Naive thymus-derived CD4-positive, alpha-beta T cell (primary cell): ENCODE measurements around the gene BARX2. TPM values are rescaled to one million over a fixed set of nuclear protein-coding genes. Genes with fewer than 3 reads are reported as not detected.
A peak's percentile ranks its signal among the peaks of the same experiment; 100 is the strongest.
"Not testable (repeated sequence)": the region's sequence is repeated elsewhere in the genome, so short reads cannot be mapped to it uniquely, and the experiment has no call there.

Source experiments
- ATAC-seq: fragments of 150-1000 bp; cut with Tn5 transposase; 2 replicates; pipeline ENCODE4 v1.10.0; 2021; ENCODE audit warnings: mild to moderate bottlenecking, moderate library complexity
- CTCF ChIA-PET: fragments of 350-600 bp; sonication (Branson Sonifier 250); formaldehyde crosslinking; loops from one replicate; lab custom pipeline; 2021; ENCODE audit warnings: antibody characterized with exemption; lab: Charles Lee
- POLR2A ChIA-PET: fragments of 350-600 bp; sonication (Branson Sonifier 250); formaldehyde crosslinking; loops from one replicate; lab custom pipeline; 2021; ENCODE audit warnings: antibody characterized with exemption, inconsistent platforms; lab: Charles Lee
- DNase-seq, 9 donors: peaks; one replicate each; pipeline versions ENCODE4 v3.0.0 to v3.0.0-alpha.2; 2020 to 2022; ENCODE audit warnings: mixed read lengths in 1 of 9
- H3K27ac ChIP-seq: one replicate; pipeline ENCODE4 v1.7.0; 2013; ENCODE audit warnings: mild to moderate bottlenecking, low read depth, low read length, moderate library complexity
- H3K27me3 ChIP-seq, 2 donors: one replicate each; pipeline ENCODE4 v1.7.0; 2013; ENCODE audit warnings: low read length in 2 of 2, mild to moderate bottlenecking in 2 of 2, moderate library complexity in 2 of 2; ENCODE audit not compliant: control insufficient read depth in 2 of 2, insufficient read depth in 2 of 2
- H3K36me3 ChIP-seq, 3 experiments: 1 replicate in 2 of 3; 2 replicates in 1 of 3; pipeline ENCODE4 v1.7.0; 2013; ENCODE audit warnings: low read length in 3 of 3, mild to moderate bottlenecking in 3 of 3, moderate library complexity in 1 of 3; ENCODE audit not compliant: insufficient read depth in 3 of 3, control insufficient read depth in 2 of 3
- H3K4me1 ChIP-seq, 2 donors: one replicate each; pipeline ENCODE4 v1.7.0; 2013; ENCODE audit warnings: low read length in 2 of 2, mild to moderate bottlenecking in 2 of 2, moderate library complexity in 1 of 2; ENCODE audit not compliant: control insufficient read depth in 2 of 2, insufficient read depth in 2 of 2
- H3K4me3 ChIP-seq: 2 replicates; pipeline ENCODE4 v1.7.0; 2013; ENCODE audit warnings: mild to moderate bottlenecking, low read length
- H3K9me3 ChIP-seq, 3 experiments: 1 replicate in 2 of 3; 2 replicates in 1 of 3; pipeline ENCODE4 v1.7.0; 2013; ENCODE audit warnings: low read length in 3 of 3; ENCODE audit not compliant: control insufficient read depth in 2 of 3
- H3K27ac Mint-ChIP-seq, 9 donors: one replicate each; pipeline ENCODE4 v1.8.0; 2020 to 2022; ENCODE audit warnings: mixed read lengths in 9 of 9, mild to moderate bottlenecking in 8 of 9, moderate library complexity in 5 of 9, inconsistent platforms in 2 of 9
- H3K27me3 Mint-ChIP-seq, 5 donors: one replicate each; pipeline ENCODE4 v1.8.0; 2021 to 2022; ENCODE audit warnings: mixed read lengths in 5 of 5, mild to moderate bottlenecking in 1 of 5
- H3K36me3 Mint-ChIP-seq, 5 donors: one replicate each; pipeline ENCODE4 v1.8.0; 2020 to 2022; ENCODE audit warnings: mixed read lengths in 5 of 5, mild to moderate bottlenecking in 3 of 5, inconsistent platforms in 1 of 5
- H3K4me1 Mint-ChIP-seq, 7 donors: one replicate each; pipeline ENCODE4 v1.8.0; 2020 to 2022; ENCODE audit warnings: mixed read lengths in 7 of 7, mild to moderate bottlenecking in 3 of 7, inconsistent platforms in 1 of 7
- H3K4me3 Mint-ChIP-seq, 10 donors: one replicate each; pipeline ENCODE4 v1.8.0; 2020 to 2022; ENCODE audit warnings: mild to moderate bottlenecking in 10 of 10, mixed read lengths in 10 of 10, moderate library complexity in 6 of 10, inconsistent platforms in 2 of 10
- H3K9me3 Mint-ChIP-seq, 11 donors: one replicate each; pipeline ENCODE4 v1.8.0; 2020 to 2022; ENCODE audit warnings: mixed read lengths in 11 of 11, mild to moderate bottlenecking in 4 of 11, inconsistent platforms in 1 of 11, moderate library complexity in 1 of 11
- intact Hi-C, 2 donors: fragments of 100-400 bp; cut with micrococcal nuclease; formaldehyde crosslinking; loops; one replicate each; pipeline ENCODE4 v1.15.1; 2023
- polyA plus RNA-seq, 2 donors: library from polyadenylated mRNA; unstranded; fragments of 300-500 nt; fragmentation: Illumina TruSeq; gene quantifications; one replicate each; pipeline ENCODE4 v1.2.3, GENCODE V29; 2021
- total RNA-seq, 6 experiments: library from RNA in 5 of 6; stranded (reverse) in 5 of 6; gene quantifications; 1 replicate in 5 of 6; 2 replicates in 1 of 6; pipeline ENCODE4 v1.2.3 and lab custom pipeline; 2021 to 2026

Gene BARX2
- total and polyA plus RNA-seq, 7 experiments from 2014 or later, result 0.44 TPM; not detected in 6

- H3K9me3 ChIP-seq, result no peaks in the 10 kb centered on the region
- no peak for DNase-seq
- no peaks in the 10 kb centered on the region for H3K9me3 Mint-ChIP-seq
- no peak overlapping the region for H3K4me3 Mint-ChIP-seq
- H3K27ac ChIP-seq, result no peak overlapping the region
- no peaks in the 10 kb centered on the region for H3K27me3 ChIP-seq
- no peak for ATAC-seq
- CTCF ChIA-PET, result interaction anchor here (1.3 kb wide), 1 partner anchor 104 kb away, joined by 12 read pairs; no protein-coding TSS in a partner anchor
- H3K36me3 Mint-ChIP-seq, result no peaks in the 10 kb centered on the region
- H3K4me1 Mint-ChIP-seq, result peaks cover 0 to 8% (median 0%) of the 10 kb centered on the region in 7 donors
- no peak overlapping the region for H3K4me3 ChIP-seq
- intact Hi-C loops, result loop anchor here in 1 of 2 donors (5.0 kb wide), 1 partner anchor 57 kb away; no protein-coding TSS in a partner anchor
- POLR2A ChIA-PET, result no interaction called here
- H3K27me3 Mint-ChIP-seq, result peaks cover 0 to 2% (median 0%) of the 10 kb centered on the region in 5 donors
- H3K36me3 ChIP-seq, result no peaks in the 10 kb centered on the region
- no peak overlapping the region for H3K27ac Mint-ChIP-seq
- H3K4me1 ChIP-seq, result no peaks in the 10 kb centered on the region
Measured at GRCh38 chr11:129333873-129334272, 41.8 kb upstream of the BARX2 start.

GRCh38 chr11:129344301-129344940, 31.2 kb upstream of the BARX2 start:
- Mint-ChIP-seq H3K27ac (peak overlapping the region in 2 of 9 donors; percentile 70 to 75), H3K4me3 (peak overlapping the region in 3 of 10 donors; percentile 25 to 56 (median 52))
- H3K36me3 ChIP-seq, H3K9me3 Mint-ChIP-seq, H3K4me1 ChIP-seq, H3K27ac ChIP-seq, H3K9me3 ChIP-seq, H3K27me3 ChIP-seq, ATAC-seq, POLR2A ChIA-PET, H3K36me3 Mint-ChIP-seq, H3K27me3 Mint-ChIP-seq, H3K4me1 Mint-ChIP-seq, H3K4me3 ChIP-seq: not testable (repeated sequence)
- intact Hi-C loops, result loop anchor here in 1 of 2 donors (1.0 kb wide), 1 partner anchor 20 kb away; no protein-coding TSS in a partner anchor
- CTCF ChIA-PET, result interaction anchor here (0.6 to 0.7 kb wide), 3 partner anchors 20 to 536 kb away, joined by 3 to 8 read pairs (median 3); no protein-coding TSS in a partner anchor
- DNase-seq, result peak in 3 of 9 donors; percentile 11 to 55 (median 41)

GRCh38 chr11:129346916-129347315, 28.7 kb upstream of the BARX2 start:
- no peaks in the 10 kb centered on the region for H3K9me3 ChIP-seq
- POLR2A ChIA-PET, result interaction anchor here (0.7 kb wide), 1 partner anchor 390 kb away, joined by 4 read pairs; no protein-coding TSS in a partner anchor
- DNase-seq (no peak), ATAC-seq (no peak)
- intact Hi-C loops, result no loop called here
- Mint-ChIP-seq H3K4me3 (no peak overlapping the region), H3K4me1 (peaks cover 0 to 6% (median 0%) of the 10 kb centered on the region in 7 donors), H3K36me3 (no peaks in the 10 kb centered on the region), H3K9me3 (peaks cover 0 to 10% (median 1%) of the 10 kb centered on the region in 11 donors), H3K27ac (no peak overlapping the region), H3K27me3 (peaks cover 0 to 13% (median under 1%) of the 10 kb centered on the region in 5 donors)
- no peaks in the 10 kb centered on the region for H3K36me3 ChIP-seq
- H3K4me1 ChIP-seq, result no peaks in the 10 kb centered on the region
- no peak overlapping the region for H3K4me3 ChIP-seq
- CTCF ChIA-PET, result no interaction called here
- no peak overlapping the region for H3K27ac ChIP-seq
- H3K27me3 ChIP-seq, result no peaks in the 10 kb centered on the region

- peaks cover 0 to 20% (median 9%) of the 10 kb centered on the region in 5 donors for H3K27me3 Mint-ChIP-seq
- Histone ChIP-seq H3K4me3 (no peak overlapping the region), H3K27me3 (no peaks in the 10 kb centered on the region), H3K36me3 (no peaks in the 10 kb centered on the region), H3K9me3 (no peaks in the 10 kb centered on the region), H3K4me1 (no peaks in the 10 kb centered on the region), H3K27ac (no peak overlapping the region)
- intact Hi-C loops, result no loop called here
- peaks cover 0 to 6% (median 0%) of the 10 kb centered on the region in 7 donors for H3K4me1 Mint-ChIP-seq
- H3K36me3 Mint-ChIP-seq, result no peaks in the 10 kb centered on the region
- no peak overlapping the region for H3K4me3 Mint-ChIP-seq
- no peak overlapping the region for H3K27ac Mint-ChIP-seq
- CTCF ChIA-PET, result no interaction called here
- ATAC-seq (peak; percentile 26), DNase-seq (no peak)
- peaks cover 0 to 10% (median 1%) of the 10 kb centered on the region in 11 donors for H3K9me3 Mint-ChIP-seq
- POLR2A ChIA-PET, result interaction anchor here (0.5 kb wide), 1 partner anchor 365 kb away, joined by 3 read pairs; no protein-coding TSS in a partner anchor
Measured at GRCh38 chr11:129348813-129349212, 26.8 kb upstream of the BARX2 start.

- no peak for ATAC-seq
- Mint-ChIP-seq H3K4me3 (no peak overlapping the region), H3K4me1 (no peaks in the 10 kb centered on the region), H3K9me3 (peaks cover 0 to 1% (median 0%) of the 10 kb centered on the region in 11 donors), H3K27me3 (peaks cover 0 to 29% (median 9%) of the 10 kb centered on the region in 5 donors), H3K27ac (no peak overlapping the region), H3K36me3 (no peaks in the 10 kb centered on the region)
- DNase-seq, result no peak
- H3K4me3 ChIP-seq, result no peak overlapping the region
- H3K36me3 ChIP-seq, result no peaks in the 10 kb centered on the region
- no peaks in the 10 kb centered on the region for H3K9me3 ChIP-seq
- no peaks in the 10 kb centered on the region for H3K4me1 ChIP-seq
- CTCF ChIA-PET, result interaction anchor here (1.2 kb wide), 1 partner anchor 11 kb away, joined by 3 read pairs; no protein-coding TSS in a partner anchor
- no peaks in the 10 kb centered on the region for H3K27me3 ChIP-seq
- POLR2A ChIA-PET, result no interaction called here
- H3K27ac ChIP-seq, result no peak overlapping the region
- intact Hi-C loops, result no loop called here
Measured at GRCh38 chr11:129352676-129353075, 23.0 kb upstream of the BARX2 start.

GRCh38 chr11:129354691-129355090, 21.0 kb upstream of the BARX2 start:
- no peak overlapping the region for H3K27ac Mint-ChIP-seq
- Histone ChIP-seq H3K27me3 (no peaks in the 10 kb centered on the region), H3K27ac (no peak overlapping the region), H3K4me3 (no peak overlapping the region), H3K36me3 (no peaks in the 10 kb centered on the region), H3K9me3 (no peaks in the 10 kb centered on the region), H3K4me1 (no peaks in the 10 kb centered on the region)
- intact Hi-C loops, result no loop called here
- peaks cover 0 to 4% (median 4%) of the 10 kb centered on the region in 5 donors for H3K36me3 Mint-ChIP-seq
- no peak overlapping the region for H3K4me3 Mint-ChIP-seq
- no peak for DNase-seq
- ChIA-PET CTCF (no interaction called here), POLR2A (no interaction called here)
- H3K4me1 Mint-ChIP-seq, result no peaks in the 10 kb centered on the region
- ATAC-seq, result no peak
- H3K9me3 Mint-ChIP-seq, result peaks cover 0 to 6% (median 4%) of the 10 kb centered on the region in 11 donors
- H3K27me3 Mint-ChIP-seq, result peaks cover 6 to 32% (median 15%) of the 10 kb centered on the region in 5 donors
